Measurements from ENCODE around the gene GRK5. TPM values are rescaled to one million over a fixed set of nuclear protein-coding genes. Genes with fewer than 3 reads are reported as not detected.

The GRK5 gene
- total and polyA plus RNA-seq, 9 donors = 18.1 to 29.2 (median 23.8) TPM

GRCh38 chr10:119319920-119320258, 112.5 kb downstream of the GRK5 start:
- 72% methylated on average over 3 of the region's 3 CpGs for WGBS (ENCODE audit: insufficient coverage)
- Histone ChIP-seq H3K4me3 (ENCODE audit: low read length) (no peak overlapping the region), H3K9me3 (replicated peaks; ENCODE audit: control insufficient read depth, low read depth, low read length) (no peaks in the 10 kb centered on the region), H3K27ac (ENCODE audit: low read length) (no peak overlapping the region), H3K36me3 (ENCODE audit: control insufficient read depth, insufficient read depth, low read length) (no peaks in the 10 kb centered on the region), H3K4me1 (ENCODE audit: control insufficient read depth, insufficient read depth, low read length) (peaks cover 35% of the 10 kb centered on the region), H3K27me3 (ENCODE audit: control insufficient read depth, insufficient read depth, low read length) (no peaks in the 10 kb centered on the region)
- no peak for DNase-seq

- Histone ChIP-seq H3K4me1 (ENCODE audit: control insufficient read depth, insufficient read depth, low read length) (peaks cover 27% of the 10 kb centered on the region), H3K36me3 (ENCODE audit: control insufficient read depth, insufficient read depth, low read length) (no peaks in the 10 kb centered on the region), H3K27ac (ENCODE audit: low read length) (no peak overlapping the region), H3K4me3 (ENCODE audit: low read length) (no peak overlapping the region), H3K27me3 (ENCODE audit: control insufficient read depth, insufficient read depth, low read length) (no peaks in the 10 kb centered on the region), H3K9me3 (replicated peaks; ENCODE audit: control insufficient read depth, low read depth, low read length) (no peaks in the 10 kb centered on the region)
- 47% methylated on average over 3 of the region's 6 CpGs for WGBS (ENCODE audit: insufficient coverage)
- no peak for DNase-seq
Measured at GRCh38 chr10:119320981-119321380, 113.6 kb downstream of the GRK5 start.

GRCh38 chr10:119323085-119324016, 116.0 kb downstream of the GRK5 start:
- Histone ChIP-seq H3K9me3 (replicated peaks; ENCODE audit: control insufficient read depth, low read depth, low read length) (no peaks in the 10 kb centered on the region), H3K4me1 (ENCODE audit: control insufficient read depth, insufficient read depth, low read length) (peaks cover 9% of the 10 kb centered on the region), H3K27ac (ENCODE audit: low read length) (no peak overlapping the region), H3K4me3 (ENCODE audit: low read length) (no peak overlapping the region), H3K36me3 (ENCODE audit: control insufficient read depth, insufficient read depth, low read length) (no peaks in the 10 kb centered on the region), H3K27me3 (ENCODE audit: control insufficient read depth, insufficient read depth, low read length) (no peaks in the 10 kb centered on the region)
- DNase-seq = no peak
- 69% methylated on average over 10 of the region's 16 CpGs for WGBS (ENCODE audit: insufficient coverage)

- 82% methylated on average over 2 of the region's 3 CpGs for WGBS (ENCODE audit: insufficient coverage)
- no peak for DNase-seq
- H3K27me3 ChIP-seq (ENCODE audit: control insufficient read depth, insufficient read depth, low read length) = no peaks in the 10 kb centered on the region
- H3K9me3 ChIP-seq (replicated peaks; ENCODE audit: control insufficient read depth, low read depth, low read length) = no peaks in the 10 kb centered on the region
- no peaks in the 10 kb centered on the region for H3K36me3 ChIP-seq (ENCODE audit: control insufficient read depth, insufficient read depth, low read length)
- no peaks in the 10 kb centered on the region for H3K4me1 ChIP-seq (ENCODE audit: control insufficient read depth, insufficient read depth, low read length)
- H3K4me3 ChIP-seq (ENCODE audit: low read length) = no peak overlapping the region
- no peak overlapping the region for H3K27ac ChIP-seq (ENCODE audit: low read length)
Measured at GRCh38 chr10:119325131-119325530, 117.8 kb downstream of the GRK5 start.

GRCh38 chr10:119326167-119326566, 118.8 kb downstream of the GRK5 start:
- 74% methylated on average over 8 of the region's 10 CpGs for WGBS (ENCODE audit: insufficient coverage)
- no peaks in the 10 kb centered on the region for H3K36me3 ChIP-seq (ENCODE audit: control insufficient read depth, insufficient read depth, low read length)
- H3K27me3 ChIP-seq (ENCODE audit: control insufficient read depth, insufficient read depth, low read length) = no peaks in the 10 kb centered on the region
- DNase-seq = no peak
- no peak overlapping the region for H3K27ac ChIP-seq (ENCODE audit: low read length)
- no peaks in the 10 kb centered on the region for H3K9me3 ChIP-seq (replicated peaks; ENCODE audit: control insufficient read depth, low read depth, low read length)
- no peak overlapping the region for H3K4me3 ChIP-seq (ENCODE audit: low read length)
- H3K4me1 ChIP-seq (ENCODE audit: control insufficient read depth, insufficient read depth, low read length) = peaks cover 7% of the 10 kb centered on the region

- H3K27me3 ChIP-seq (ENCODE audit: control insufficient read depth, insufficient read depth, low read length) = no peaks in the 10 kb centered on the region
- H3K27ac ChIP-seq (ENCODE audit: low read length) = no peak overlapping the region
- no peak for DNase-seq
- H3K4me3 ChIP-seq (ENCODE audit: low read length) = no peak overlapping the region
- peaks cover 10% of the 10 kb centered on the region for H3K4me1 ChIP-seq (ENCODE audit: control insufficient read depth, insufficient read depth, low read length)
- no peaks in the 10 kb centered on the region for H3K9me3 ChIP-seq (replicated peaks; ENCODE audit: control insufficient read depth, low read depth, low read length)
- no peaks in the 10 kb centered on the region for H3K36me3 ChIP-seq (ENCODE audit: control insufficient read depth, insufficient read depth, low read length)
- 88% methylated on average over 9 of the region's 14 CpGs for WGBS (ENCODE audit: insufficient coverage)
Measured at GRCh38 chr10:119327096-119327745, 119.8 kb downstream of the GRK5 start.

- Histone ChIP-seq H3K36me3 (ENCODE audit: control insufficient read depth, insufficient read depth, low read length) (no peaks in the 10 kb centered on the region), H3K27me3 (ENCODE audit: control insufficient read depth, insufficient read depth, low read length) (no peaks in the 10 kb centered on the region), H3K27ac (ENCODE audit: low read length) (no peak overlapping the region), H3K4me1 (ENCODE audit: control insufficient read depth, insufficient read depth, low read length) (peaks cover 10% of the 10 kb centered on the region), H3K4me3 (ENCODE audit: low read length) (no peak overlapping the region), H3K9me3 (replicated peaks; ENCODE audit: control insufficient read depth, low read depth, low read length) (no peaks in the 10 kb centered on the region)
- DNase-seq = no peak
- 72% methylated on average over 2 of the region's 2 CpGs for WGBS (ENCODE audit: insufficient coverage)
Measured at GRCh38 chr10:119328223-119328622, 120.9 kb downstream of the GRK5 start.

- no peak for DNase-seq
- H3K27ac ChIP-seq (ENCODE audit: low read length) = no peak overlapping the region
- no peak overlapping the region for H3K4me3 ChIP-seq (ENCODE audit: low read length)
Measured at GRCh38 chr10:119330342-119330741, 123.0 kb downstream of the GRK5 start.

GRCh38 chr10:119331061-119331460, 123.7 kb downstream of the GRK5 start:
- H3K9me3 ChIP-seq (replicated peaks; ENCODE audit: control insufficient read depth, low read depth, low read length) = no peaks in the 10 kb centered on the region
- 24% methylated on average over 12 of the region's 15 CpGs for WGBS (ENCODE audit: insufficient coverage)
- H3K4me1 ChIP-seq (ENCODE audit: control insufficient read depth, insufficient read depth, low read length) = peaks cover 25% of the 10 kb centered on the region
- DNase-seq = peak; percentile 61
- H3K36me3 ChIP-seq (ENCODE audit: control insufficient read depth, insufficient read depth, low read length) = no peaks in the 10 kb centered on the region
- no peak overlapping the region for H3K4me3 ChIP-seq (ENCODE audit: low read length)
- H3K27me3 ChIP-seq (ENCODE audit: control insufficient read depth, insufficient read depth, low read length) = no peaks in the 10 kb centered on the region
- peak overlapping the region; percentile 22 for H3K27ac ChIP-seq (ENCODE audit: low read length)

More at GRCh38 chr10:119330342-119330741, 123.0 kb downstream of the GRK5 start:
- H3K36me3 ChIP-seq (ENCODE audit: control insufficient read depth, insufficient read depth, low read length) = no peaks in the 10 kb centered on the region
- no CpG with 5 or more reads among the region's 5 CpGs for WGBS (ENCODE audit: insufficient coverage)
- peaks cover 24% of the 10 kb centered on the region for H3K4me1 ChIP-seq (ENCODE audit: control insufficient read depth, insufficient read depth, low read length)
- H3K27me3 ChIP-seq (ENCODE audit: control insufficient read depth, insufficient read depth, low read length) = no peaks in the 10 kb centered on the region
- H3K9me3 ChIP-seq (replicated peaks; ENCODE audit: control insufficient read depth, low read depth, low read length) = no peaks in the 10 kb centered on the region

GRCh38 chr10:119333146-119333792, 125.9 kb downstream of the GRK5 start:
- H3K9me3 ChIP-seq (replicated peaks; ENCODE audit: control insufficient read depth, low read depth, low read length) = no peaks in the 10 kb centered on the region
- peaks cover 29% of the 10 kb centered on the region for H3K4me1 ChIP-seq (ENCODE audit: control insufficient read depth, insufficient read depth, low read length)
- peaks cover 3% of the 10 kb centered on the region for H3K36me3 ChIP-seq (ENCODE audit: control insufficient read depth, insufficient read depth, low read length)
- 76% methylated on average over 3 of the region's 8 CpGs for WGBS (ENCODE audit: insufficient coverage)
- H3K27ac ChIP-seq (ENCODE audit: low read length) = no peak overlapping the region
- no peak for DNase-seq
- H3K27me3 ChIP-seq (ENCODE audit: control insufficient read depth, insufficient read depth, low read length) = no peaks in the 10 kb centered on the region
- no peak overlapping the region for H3K4me3 ChIP-seq (ENCODE audit: low read length)

Data from muscle of leg (tissue), 11 donors.